HepG2 (cell line): Measurements from ENCODE around the gene GRAMD1A. TPM values are rescaled to one million over a fixed set of nuclear protein-coding genes. Genes with fewer than 3 reads are reported as not detected.

Experiments used
- AGO1 ChIP-seq: fragments of 200-400 bp; formaldehyde crosslinking; IDR thresholded peaks from 2 replicates; pipeline ENCODE4 v1.6.1; 2017; ENCODE audit warnings: mild to moderate bottlenecking, low read depth, low read length, moderate library complexity; ENCODE audit not compliant: poor library complexity, severe bottlenecking
- FOXO1 ChIP-seq: sonication (generic); formaldehyde crosslinking; IDR thresholded peaks from 2 replicates; pipeline ENCODE4 v1.4.0; 2020; ENCODE audit warnings: missing genetic modification reagents
- GABPB1 ChIP-seq: IDR thresholded peaks from 2 replicates; pipeline ENCODE4 v1.6.1; 2016; ENCODE audit warnings: mild to moderate bottlenecking, missing genetic modification reagents, moderate library complexity, missing compliant biosample characterization
- HOXA7 ChIP-seq: sonication (generic); formaldehyde crosslinking; IDR thresholded peaks from 2 replicates; pipeline ENCODE4 v1.8.1; 2022; ENCODE audit warnings: mild to moderate bottlenecking, missing genetic modification reagents, moderate library complexity
- ISL2 ChIP-seq: sonication (generic); formaldehyde crosslinking; IDR thresholded peaks from 2 replicates; pipeline ENCODE4 v1.5.0; 2020; ENCODE audit warnings: missing genetic modification reagents
- JUND ChIP-seq: sonication (generic); formaldehyde crosslinking; IDR thresholded peaks from 2 replicates; pipeline ENCODE4 v1.8.0; 2022; ENCODE audit warnings: mild to moderate bottlenecking, missing genetic modification reagents
- RFXANK ChIP-seq: IDR thresholded peaks from 2 replicates; pipeline ENCODE4 v1.6.1; 2016
- SOX13 ChIP-seq, 3 experiments: fragments of 450-650 bp in 1 of 3; sonication (generic) in 1 of 3; formaldehyde crosslinking in 1 of 3; IDR thresholded peaks in 2 of 3; conservative IDR thresholded peaks in 1 of 3; 2 replicates each; pipeline versions ENCODE4 v1.5.0 to v1.6.1; 2016 to 2020; ENCODE audit warnings: antibody characterized with exemption in 1 of 3, mild to moderate bottlenecking in 1 of 3, missing compliant biosample characterization in 1 of 3, missing genetic modification reagents in 1 of 3, moderate library complexity in 1 of 3
- TAF1 ChIP-seq: sonication (generic); formaldehyde crosslinking; IDR thresholded peaks from 2 replicates; pipeline ENCODE4 v1.4.0; 2020; ENCODE audit warnings: missing genetic modification reagents
- TEAD3 ChIP-seq: optimal IDR thresholded peaks from 2 replicates; pipeline ENCODE3; 2016; ENCODE audit warnings: borderline replicate concordance
- ZFP62 ChIP-seq: sonication (generic); formaldehyde crosslinking; IDR thresholded peaks from 2 replicates; pipeline ENCODE4 v1.4.0; 2020; ENCODE audit warnings: missing genetic modification reagents
- ZNF234 ChIP-seq: sonication (generic); formaldehyde crosslinking; conservative IDR thresholded peaks from 2 replicates; pipeline ENCODE4 v1.5.1; 2020; ENCODE audit warnings: mild to moderate bottlenecking, missing genetic modification reagents
- polyA plus RNA-seq, 8 experiments: library from polyadenylated mRNA; depleted of rRNA in 3 of 8; stranded (reverse) in 7 of 8; unstranded in 1 of 8; fragments of >200 nt; fragmentation: Illumina TruSeq in 4 of 8; extraction: Trizol in 4 of 8; gene quantifications; 2 replicates each; pipeline versions ENCODE4 v1.2.1 to v1.2.3, GENCODE V29; 2011 to 2016; ENCODE audit warnings: low read depth in 4 of 8, missing spikeins in 1 of 8, mixed read lengths in 1 of 8; ENCODE audit not compliant: insufficient read depth in 1 of 8
- total RNA-seq, 5 experiments: library from RNA; depleted of rRNA; stranded (reverse); fragments of >200 nt; fragmentation: Illumina TruSeq; extraction: Trizol; gene quantifications; 2 replicates each; pipeline ENCODE4 v1.2.3, GENCODE V29; 2016; ENCODE audit warnings: low read depth in 1 of 5
- TF ChIP-seq, protein P1 (sequence below): sonication (generic); formaldehyde crosslinking; IDR thresholded peaks from 2 replicates; pipeline ENCODE4 v1.4.0; 2020; ENCODE audit warnings: mild to moderate bottlenecking, missing genetic modification reagents
- TF ChIP-seq, protein P2 (sequence below): IDR thresholded peaks from 2 replicates; pipeline ENCODE4 v1.6.1; 2016; ENCODE audit warnings: mild to moderate bottlenecking, missing biosample characterization, missing genetic modification reagents
- TF ChIP-seq, protein P3 (sequence below): sonication (generic); formaldehyde crosslinking; conservative IDR thresholded peaks from 2 replicates; pipeline ENCODE4 v1.4.0; 2020; ENCODE audit warnings: missing genetic modification reagents
- TF ChIP-seq, protein P4 (sequence below): sonication (generic); formaldehyde crosslinking; IDR thresholded peaks from 2 replicates; pipeline ENCODE4 v1.8.0; 2022; ENCODE audit warnings: missing genetic modification reagents, mild to moderate bottlenecking, moderate library complexity, borderline replicate concordance
- TF ChIP-seq, protein P5 (sequence below): sonication (generic); formaldehyde crosslinking; conservative IDR thresholded peaks from 2 replicates; pipeline ENCODE4 v1.8.0; 2022; ENCODE audit warnings: low read depth, missing genetic modification reagents
- TF ChIP-seq, protein P6 (sequence below): sonication (generic); formaldehyde crosslinking; IDR thresholded peaks from 2 replicates; pipeline ENCODE4 v1.5.0; 2020; ENCODE audit warnings: missing genetic modification reagents

The GRAMD1A gene
- total and polyA plus RNA-seq, 2 of the 13 experiments (the other 11 are each of a cell fraction or from before 2014, with no cell fraction given) = 14.7 to 181 TPM

DNA sequence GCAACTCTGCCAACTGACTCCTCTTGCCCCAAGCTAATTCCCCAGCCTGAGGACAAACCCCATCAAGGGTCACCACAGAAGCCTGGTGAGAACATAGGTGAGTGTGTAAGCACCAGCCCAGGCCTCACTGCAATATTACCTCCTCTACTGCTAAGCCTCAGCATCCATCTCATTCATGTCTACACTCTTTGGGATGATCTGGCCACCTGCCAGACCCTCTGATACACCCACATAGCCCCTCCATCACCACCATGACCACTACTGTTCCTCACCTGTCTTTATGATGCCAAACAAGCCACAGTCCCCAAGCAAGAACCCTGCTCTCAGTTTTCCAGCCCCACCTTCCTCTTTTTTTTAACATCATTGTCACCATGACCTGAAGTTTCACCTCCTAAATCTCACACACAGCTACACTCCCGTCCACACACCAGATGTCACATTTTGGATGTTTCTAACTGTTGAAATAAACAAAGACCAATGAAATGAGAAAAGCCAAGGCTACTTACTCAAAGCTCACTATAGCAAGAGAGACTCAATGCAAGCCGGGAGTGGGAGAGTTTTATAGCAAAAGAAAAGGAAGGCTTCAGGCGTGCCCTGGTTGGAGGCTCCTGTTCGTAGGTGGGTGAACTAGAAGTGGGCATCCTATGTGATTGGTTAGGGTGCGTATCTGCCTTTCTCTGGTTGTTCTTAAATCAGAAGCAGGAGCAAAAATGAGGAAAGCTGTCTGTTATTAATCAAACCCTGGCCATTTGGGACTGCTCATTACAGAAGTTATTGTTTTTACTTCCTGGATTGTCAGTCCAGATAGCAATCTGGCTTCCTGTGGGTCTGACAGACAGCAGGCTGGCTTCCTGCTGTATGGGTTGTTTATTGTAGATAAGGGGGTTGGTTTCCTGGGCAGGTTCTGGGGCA, 38.1 kb upstream of the GRAMD1A start (continued):
- TF ChIP-seq, protein P1, sequence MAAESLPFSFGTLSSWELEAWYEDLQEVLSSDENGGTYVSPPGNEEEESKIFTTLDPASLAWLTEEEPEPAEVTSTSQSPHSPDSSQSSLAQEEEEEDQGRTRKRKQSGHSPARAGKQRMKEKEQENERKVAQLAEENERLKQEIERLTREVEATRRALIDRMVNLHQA = no peak
- TF ChIP-seq TAF1 (no peak), GABPB1 (CRISPR knock-in tag) (no peak; the same call in 1 of the 2 replicates), HOXA7 (no peak), RFXANK (no peak), JUND (CRISPR knock-in tag) (no peak), SOX13 (IDR thresholded peaks at IDR 0.05) (peak; percentile 83), SOX13 (CRISPR knock-in tag; conservative IDR thresholded peaks at IDR 0.05 in 1 of 2, IDR thresholded peaks at IDR 0.05 in 1 of 2) (peak in 1 of 2 experiments; percentile 89; a peak in 2 of 4 replicates), ISL2 (CRISPR knock-in tag) (no peak; the same call in 1 of the 2 replicates), ZNF234 (CRISPR knock-in tag) (no peak), AGO1 (no peak), FOXO1 (CRISPR knock-in tag) (peak; percentile 51; the same call in 1 of the 2 replicates), TEAD3 (CRISPR knock-in tag) (peak; percentile 15), ZFP62 (CRISPR knock-in tag) (no peak)
- TF ChIP-seq, protein P2, sequence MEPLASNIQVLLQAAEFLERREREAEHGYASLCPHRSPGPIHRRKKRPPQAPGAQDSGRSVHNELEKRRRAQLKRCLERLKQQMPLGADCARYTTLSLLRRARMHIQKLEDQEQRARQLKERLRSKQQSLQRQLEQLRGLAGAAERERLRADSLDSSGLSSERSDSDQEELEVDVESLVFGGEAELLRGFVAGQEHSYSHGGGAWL (CRISPR knock-in tag) = no peak
- TF ChIP-seq, protein P3, sequence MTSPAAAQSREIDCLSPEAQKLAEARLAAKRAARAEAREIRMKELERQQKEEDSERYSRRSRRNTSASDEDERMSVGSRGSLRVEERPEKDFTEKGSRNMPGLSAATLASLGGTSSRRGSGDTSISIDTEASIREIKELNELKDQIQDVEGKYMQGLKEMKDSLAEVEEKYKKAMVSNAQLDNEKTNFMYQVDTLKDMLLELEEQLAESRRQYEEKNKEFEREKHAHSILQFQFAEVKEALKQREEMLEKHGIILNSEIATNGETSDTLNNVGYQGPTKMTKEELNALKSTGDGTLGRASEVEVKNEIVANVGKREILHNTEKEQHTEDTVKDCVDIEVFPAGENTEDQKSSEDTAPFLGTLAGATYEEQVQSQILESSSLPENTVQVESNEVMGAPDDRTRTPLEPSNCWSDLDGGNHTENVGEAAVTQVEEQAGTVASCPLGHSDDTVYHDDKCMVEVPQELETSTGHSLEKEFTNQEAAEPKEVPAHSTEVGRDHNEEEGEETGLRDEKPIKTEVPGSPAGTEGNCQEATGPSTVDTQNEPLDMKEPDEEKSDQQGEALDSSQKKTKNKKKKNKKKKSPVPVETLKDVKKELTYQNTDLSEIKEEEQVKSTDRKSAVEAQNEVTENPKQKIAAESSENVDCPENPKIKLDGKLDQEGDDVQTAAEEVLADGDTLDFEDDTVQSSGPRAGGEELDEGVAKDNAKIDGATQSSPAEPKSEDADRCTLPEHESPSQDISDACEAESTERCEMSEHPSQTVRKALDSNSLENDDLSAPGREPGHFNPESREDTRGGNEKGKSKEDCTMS (CRISPR knock-in tag) = no peak
- TF ChIP-seq, protein P4, sequence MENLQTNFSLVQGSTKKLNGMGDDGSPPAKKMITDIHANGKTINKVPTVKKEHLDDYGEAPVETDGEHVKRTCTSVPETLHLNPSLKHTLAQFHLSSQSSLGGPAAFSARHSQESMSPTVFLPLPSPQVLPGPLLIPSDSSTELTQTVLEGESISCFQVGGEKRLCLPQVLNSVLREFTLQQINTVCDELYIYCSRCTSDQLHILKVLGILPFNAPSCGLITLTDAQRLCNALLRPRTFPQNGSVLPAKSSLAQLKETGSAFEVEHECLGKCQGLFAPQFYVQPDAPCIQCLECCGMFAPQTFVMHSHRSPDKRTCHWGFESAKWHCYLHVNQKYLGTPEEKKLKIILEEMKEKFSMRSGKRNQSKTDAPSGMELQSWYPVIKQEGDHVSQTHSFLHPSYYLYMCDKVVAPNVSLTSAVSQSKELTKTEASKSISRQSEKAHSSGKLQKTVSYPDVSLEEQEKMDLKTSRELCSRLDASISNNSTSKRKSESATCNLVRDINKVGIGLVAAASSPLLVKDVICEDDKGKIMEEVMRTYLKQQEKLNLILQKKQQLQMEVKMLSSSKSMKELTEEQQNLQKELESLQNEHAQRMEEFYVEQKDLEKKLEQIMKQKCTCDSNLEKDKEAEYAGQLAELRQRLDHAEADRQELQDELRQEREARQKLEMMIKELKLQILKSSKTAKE = 0 out of 2 replicates have a peak, but pooled peaks have one; percentile 5
- TF ChIP-seq, protein P5, sequence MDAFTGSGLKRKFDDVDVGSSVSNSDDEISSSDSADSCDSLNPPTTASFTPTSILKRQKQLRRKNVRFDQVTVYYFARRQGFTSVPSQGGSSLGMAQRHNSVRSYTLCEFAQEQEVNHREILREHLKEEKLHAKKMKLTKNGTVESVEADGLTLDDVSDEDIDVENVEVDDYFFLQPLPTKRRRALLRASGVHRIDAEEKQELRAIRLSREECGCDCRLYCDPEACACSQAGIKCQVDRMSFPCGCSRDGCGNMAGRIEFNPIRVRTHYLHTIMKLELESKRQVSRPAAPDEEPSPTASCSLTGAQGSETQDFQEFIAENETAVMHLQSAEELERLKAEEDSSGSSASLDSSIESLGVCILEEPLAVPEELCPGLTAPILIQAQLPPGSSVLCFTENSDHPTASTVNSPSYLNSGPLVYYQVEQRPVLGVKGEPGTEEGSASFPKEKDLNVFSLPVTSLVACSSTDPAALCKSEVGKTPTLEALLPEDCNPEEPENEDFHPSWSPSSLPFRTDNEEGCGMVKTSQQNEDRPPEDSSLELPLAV (CRISPR knock-in tag) = no peak
- TF ChIP-seq, protein P6, sequence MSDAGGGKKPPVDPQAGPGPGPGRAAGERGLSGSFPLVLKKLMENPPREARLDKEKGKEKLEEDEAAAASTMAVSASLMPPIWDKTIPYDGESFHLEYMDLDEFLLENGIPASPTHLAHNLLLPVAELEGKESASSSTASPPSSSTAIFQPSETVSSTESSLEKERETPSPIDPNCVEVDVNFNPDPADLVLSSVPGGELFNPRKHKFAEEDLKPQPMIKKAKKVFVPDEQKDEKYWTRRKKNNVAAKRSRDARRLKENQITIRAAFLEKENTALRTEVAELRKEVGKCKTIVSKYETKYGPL = no peak
